Stimulated activated effector memory CD8-positive, alpha-beta T cell treated with anti-CD3 and anti-CD28 coated beads, Interleukin-12 subunit alpha, Interleukin-12 subunit beta, amount 100 ng/mL, for 72 hours (primary cell): ENCODE data around the gene STT3B.

Experiments
- ATAC-seq: fragments of 150-1000 bp; cut with Tn5 transposase; 2 replicates; pipeline ENCODE4 v1.10.0; 2021
- DNase-seq, 2 donors: peaks; one replicate each; pipeline ENCODE4 v3.0.0; 2021 to 2022; ENCODE audit warnings: low spot score in 2 of 2
- H3K27ac Mint-ChIP-seq: one replicate; pipeline ENCODE4 v1.8.0; 2022; ENCODE audit warnings: mild to moderate bottlenecking, mixed read lengths
- H3K36me3 Mint-ChIP-seq: one replicate; pipeline ENCODE4 v1.8.0; 2022; ENCODE audit warnings: mild to moderate bottlenecking, mixed read lengths
- H3K4me1 Mint-ChIP-seq: one replicate; pipeline ENCODE4 v1.8.0; 2022; ENCODE audit warnings: mixed read lengths
- H3K4me3 Mint-ChIP-seq: one replicate; pipeline ENCODE4 v1.8.0; 2022; ENCODE audit warnings: mild to moderate bottlenecking, mixed read lengths
- H3K9me3 Mint-ChIP-seq: one replicate; pipeline ENCODE4 v1.8.0; 2022; ENCODE audit warnings: mixed read lengths

The STT3B gene

DNA sequence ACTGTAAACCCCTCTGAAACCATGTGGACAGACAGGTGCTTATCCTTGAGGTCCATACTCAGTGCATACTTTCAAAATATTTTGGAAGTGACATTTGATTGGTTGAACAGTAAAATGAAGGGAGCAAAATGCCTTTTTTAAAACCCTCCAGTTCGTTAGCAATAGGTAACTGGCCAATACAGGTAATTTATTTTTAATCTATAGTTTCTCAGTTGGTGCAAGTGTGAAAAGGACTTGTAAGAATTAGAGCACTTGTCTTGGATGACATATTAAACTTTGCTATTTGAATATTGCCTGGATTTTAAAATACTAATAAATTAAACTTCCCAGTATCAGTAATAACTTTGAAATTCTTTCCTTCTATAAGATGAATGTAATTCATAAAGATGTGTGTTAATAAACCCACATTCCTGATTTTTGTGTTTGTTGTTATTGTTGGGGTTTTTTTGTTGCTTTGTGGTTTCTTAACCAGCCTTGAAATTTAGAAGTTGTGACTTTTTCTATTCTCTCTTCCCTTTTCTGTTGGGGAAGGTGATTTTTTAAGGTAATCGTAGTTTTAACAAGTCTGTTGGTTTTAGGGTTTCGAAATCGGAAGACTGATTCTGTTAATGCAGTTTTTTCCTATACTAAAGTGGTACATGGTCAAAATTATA, 90.0 kb downstream of the STT3B start:
- Mint-ChIP-seq H3K27ac (no peak overlapping the region), H3K4me3 (no peak overlapping the region), H3K4me1 (peaks cover 25% of the 10 kb centered on the region), H3K9me3 (no peaks in the 10 kb centered on the region), H3K36me3 (peaks cover 94% of the 10 kb centered on the region)
- DNase-seq (no peak), ATAC-seq (no peak)

DNA sequence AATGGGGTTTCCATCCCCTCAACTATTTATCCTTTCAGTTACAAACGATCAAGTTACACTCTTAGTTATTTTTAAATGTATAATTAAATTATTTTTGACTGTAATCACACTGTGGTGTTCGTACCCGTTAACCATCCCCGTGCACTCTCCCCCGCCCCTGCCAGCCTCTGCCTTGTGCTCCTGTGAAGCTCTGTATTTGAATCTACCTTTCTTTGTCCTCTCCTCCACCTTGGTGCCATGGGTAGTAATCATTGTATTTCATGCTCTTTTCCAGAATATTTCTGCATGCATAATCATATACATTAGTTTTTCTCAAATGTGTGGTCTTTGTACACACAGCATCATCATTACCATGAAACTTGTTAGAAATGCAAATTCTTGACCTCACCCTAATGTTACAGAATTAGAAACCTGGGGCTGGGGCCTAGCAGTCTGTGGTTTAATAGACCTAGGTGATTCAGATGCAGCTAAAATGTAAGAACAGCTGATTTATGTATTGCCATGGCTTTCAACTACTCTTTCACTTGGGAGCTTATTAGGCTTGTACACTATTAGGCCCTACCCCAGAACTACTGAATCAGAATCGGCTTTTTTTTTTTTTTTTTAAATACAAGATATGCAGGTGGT, 91.5 kb downstream of the STT3B start:
- H3K4me1 Mint-ChIP-seq, result peaks cover 25% of the 10 kb centered on the region
- H3K4me3 Mint-ChIP-seq, result no peak overlapping the region
- peaks cover 93% of the 10 kb centered on the region for H3K36me3 Mint-ChIP-seq
- ATAC-seq (no peak), DNase-seq (no peak)
- H3K27ac Mint-ChIP-seq, result no peak overlapping the region
- no peaks in the 10 kb centered on the region for H3K9me3 Mint-ChIP-seq

DNA sequence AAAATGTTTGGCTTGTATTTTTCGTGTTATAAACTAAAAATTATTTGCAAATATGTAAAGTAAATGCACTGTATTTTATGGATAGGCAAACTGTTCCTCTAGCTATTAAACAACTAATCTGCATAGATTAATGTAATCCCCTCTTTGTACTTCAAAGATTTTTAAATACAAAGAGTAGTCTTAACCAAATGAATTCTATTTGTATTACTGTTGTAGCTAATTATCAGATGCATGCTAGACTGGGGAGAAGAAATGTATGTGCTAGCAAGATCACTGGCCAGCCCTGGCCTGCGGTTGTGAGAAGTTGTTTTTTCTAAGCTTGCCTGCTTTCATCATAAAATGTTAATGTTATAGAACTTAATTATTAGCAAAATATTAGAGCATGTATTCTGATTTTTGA, 92.6 kb downstream of the STT3B start:
- peaks cover 25% of the 10 kb centered on the region for H3K4me1 Mint-ChIP-seq
- no peak overlapping the region for H3K27ac Mint-ChIP-seq
- no peak for DNase-seq
- no peaks in the 10 kb centered on the region for H3K9me3 Mint-ChIP-seq
- H3K36me3 Mint-ChIP-seq, result peaks cover 93% of the 10 kb centered on the region
- no peak overlapping the region for H3K4me3 Mint-ChIP-seq
- ATAC-seq, result no peak

DNA sequence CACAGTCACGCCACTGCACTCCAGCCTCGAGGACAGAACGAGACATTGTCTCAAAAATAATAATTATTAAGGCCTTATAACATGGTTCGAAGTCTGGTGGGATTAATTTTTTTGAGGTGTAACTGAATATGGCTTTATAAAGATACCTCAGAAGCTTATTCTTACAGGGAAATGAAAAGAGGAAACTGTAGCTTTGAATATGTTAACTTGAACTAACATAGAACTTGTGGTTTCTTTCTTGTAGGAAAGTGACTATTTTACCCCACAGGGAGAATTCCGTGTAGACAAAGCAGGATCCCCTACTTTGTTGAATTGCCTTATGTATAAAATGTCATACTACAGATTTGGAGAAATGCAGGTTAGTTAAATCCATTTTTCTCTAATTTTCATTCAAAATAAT, 96.3 kb downstream of the STT3B start:
- ATAC-seq (no peak), DNase-seq (no peak)
- H3K36me3 Mint-ChIP-seq, result peaks cover 93% of the 10 kb centered on the region
- H3K4me1 Mint-ChIP-seq, result peaks cover 15% of the 10 kb centered on the region
- H3K9me3 Mint-ChIP-seq, result no peaks in the 10 kb centered on the region
- H3K4me3 Mint-ChIP-seq, result no peak overlapping the region
- peak overlapping the region; percentile 14 for H3K27ac Mint-ChIP-seq

DNA sequence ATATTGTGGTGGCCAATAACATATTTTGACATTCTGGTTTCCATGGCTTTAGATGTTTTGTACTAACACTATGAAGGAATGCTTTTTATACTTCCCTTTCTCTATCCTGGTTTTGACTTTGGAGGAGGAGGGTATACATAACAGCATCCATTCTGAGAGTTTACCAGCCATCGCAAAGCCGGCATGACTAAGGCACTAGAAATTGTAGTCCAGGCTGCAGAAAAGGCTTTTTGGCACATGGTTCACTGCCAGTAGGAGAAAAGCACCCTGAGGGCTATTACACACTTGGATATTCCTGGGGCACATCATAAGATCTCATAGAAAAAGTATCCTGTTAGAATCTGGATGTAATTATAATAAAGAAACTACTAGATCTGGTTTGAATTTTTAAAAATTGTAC, 101.8 kb downstream of the STT3B start:
- Mint-ChIP-seq H3K9me3 (no peaks in the 10 kb centered on the region), H3K36me3 (peaks cover 67% of the 10 kb centered on the region), H3K4me1 (peaks cover 23% of the 10 kb centered on the region), H3K4me3 (no peak overlapping the region), H3K27ac (peak overlapping the region; percentile 11)
- no peak for DNase-seq
- no peak for ATAC-seq

DNA sequence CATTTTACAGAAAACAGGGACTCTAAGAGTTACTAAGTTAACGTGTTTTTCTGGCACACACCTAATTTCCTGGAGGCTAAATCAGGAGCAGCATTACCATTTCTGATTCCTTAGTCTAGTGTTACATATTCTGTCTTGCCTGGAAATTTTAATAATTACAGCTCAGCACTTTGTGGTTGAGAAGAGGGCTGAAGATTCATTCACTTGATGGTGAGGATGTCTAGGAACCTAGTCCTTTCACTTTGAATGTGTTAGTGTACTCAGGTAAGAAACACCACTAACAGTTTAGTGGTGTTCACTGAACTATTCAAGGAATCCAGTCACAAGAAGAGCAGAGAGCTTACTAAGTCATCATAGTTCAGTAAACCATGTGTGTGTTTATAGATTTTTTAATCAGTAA, 102.8 kb downstream of the STT3B start:
- peak; percentile 93 for ATAC-seq
- H3K9me3 Mint-ChIP-seq, result no peaks in the 10 kb centered on the region
- peak overlapping the region; percentile 45 for H3K27ac Mint-ChIP-seq
- DNase-seq, result no peak
- H3K4me1 Mint-ChIP-seq, result peaks cover 23% of the 10 kb centered on the region
- peaks cover 56% of the 10 kb centered on the region for H3K36me3 Mint-ChIP-seq
- H3K4me3 Mint-ChIP-seq, result no peak overlapping the region

DNA sequence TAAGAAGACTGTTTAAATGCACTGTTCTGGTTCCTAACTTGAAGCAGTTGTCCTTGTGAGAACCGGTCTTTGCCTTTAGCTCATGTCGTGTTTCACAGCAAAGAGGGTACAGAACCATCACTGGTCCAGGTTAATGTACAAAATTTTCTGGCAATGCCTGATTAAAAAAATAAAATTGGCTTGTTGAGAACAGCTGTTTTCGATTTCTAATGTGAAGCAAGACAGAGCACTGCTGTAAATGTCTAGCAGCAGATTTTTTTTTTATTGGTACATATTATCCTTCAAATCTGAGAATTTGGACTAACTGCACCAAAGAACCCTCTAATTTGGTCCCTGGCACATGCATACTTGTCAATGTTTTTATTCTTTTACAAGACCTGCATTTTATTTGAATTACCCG, 103.3 kb downstream of the STT3B start:
- no peak overlapping the region for H3K4me3 Mint-ChIP-seq
- H3K36me3 Mint-ChIP-seq, result peaks cover 51% of the 10 kb centered on the region
- no peaks in the 10 kb centered on the region for H3K9me3 Mint-ChIP-seq
- ATAC-seq, result no peak
- peaks cover 23% of the 10 kb centered on the region for H3K4me1 Mint-ChIP-seq
- peak overlapping the region; percentile 45 for H3K27ac Mint-ChIP-seq
- DNase-seq, result no peak

DNA sequence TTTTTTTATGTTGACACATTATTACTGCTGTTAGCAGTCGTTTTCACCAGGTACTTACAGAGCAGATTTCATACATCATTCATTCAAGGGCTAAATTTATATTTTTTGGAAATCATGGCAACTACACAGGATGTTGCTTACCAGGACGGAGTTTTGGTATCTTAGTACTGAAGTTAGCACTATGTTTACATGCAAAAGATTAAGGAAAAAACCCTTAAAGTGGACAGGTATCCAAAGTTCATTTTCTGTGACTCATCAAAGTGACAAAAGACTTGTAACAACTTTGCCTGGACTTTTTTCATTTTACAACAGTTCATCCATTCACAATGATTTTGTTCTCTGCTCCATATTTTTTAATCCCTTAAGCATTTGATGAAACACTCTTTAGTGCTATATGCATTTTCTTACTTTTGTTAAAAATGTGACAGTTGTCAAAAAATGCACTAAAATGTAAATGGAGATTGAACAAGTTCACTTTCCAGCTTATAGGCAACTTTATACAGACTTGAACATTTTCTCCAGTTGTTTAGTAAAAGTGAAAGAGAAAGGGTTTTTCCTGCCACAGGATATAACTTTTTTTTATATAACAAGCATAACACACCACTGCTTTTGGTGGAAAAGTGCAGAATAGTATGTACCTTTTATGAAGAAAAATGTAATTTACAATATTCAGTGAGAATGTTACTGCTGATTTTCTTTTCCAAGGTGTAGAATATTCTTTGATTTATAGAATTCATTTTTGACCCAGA, 104.1 kb downstream of the STT3B start:
- H3K9me3 Mint-ChIP-seq, result no peaks in the 10 kb centered on the region
- ATAC-seq (no peak), DNase-seq (no peak)
- H3K4me1 Mint-ChIP-seq, result peaks cover 23% of the 10 kb centered on the region
- H3K36me3 Mint-ChIP-seq, result peaks cover 43% of the 10 kb centered on the region
- peak overlapping the region; percentile 45 for H3K27ac Mint-ChIP-seq
- no peak overlapping the region for H3K4me3 Mint-ChIP-seq

DNA sequence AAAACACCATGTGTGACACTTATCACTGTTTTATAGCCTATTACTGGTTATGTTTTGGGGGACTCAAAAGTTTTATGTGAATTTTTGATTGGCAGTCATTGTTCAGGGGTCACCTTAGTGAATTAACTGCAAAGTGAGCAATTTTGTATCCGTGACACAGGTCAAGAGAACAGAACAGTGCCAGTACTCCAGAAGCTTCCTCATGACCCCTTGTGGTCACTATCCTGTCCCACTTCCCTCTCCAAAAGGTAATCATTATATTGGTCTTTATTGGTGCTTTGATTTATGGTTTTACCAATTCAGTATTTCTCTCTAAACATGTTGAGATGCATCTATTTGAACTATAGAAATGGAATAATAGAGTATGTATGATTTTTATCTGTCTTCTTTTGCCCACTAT, 107.1 kb downstream of the STT3B start:
- DNase-seq, result no peak
- H3K4me1 Mint-ChIP-seq, result peaks cover 17% of the 10 kb centered on the region
- H3K9me3 Mint-ChIP-seq, result no peaks in the 10 kb centered on the region
- no peak overlapping the region for H3K27ac Mint-ChIP-seq
- no peak for ATAC-seq
- no peak overlapping the region for H3K4me3 Mint-ChIP-seq
- peaks cover 27% of the 10 kb centered on the region for H3K36me3 Mint-ChIP-seq

DNA sequence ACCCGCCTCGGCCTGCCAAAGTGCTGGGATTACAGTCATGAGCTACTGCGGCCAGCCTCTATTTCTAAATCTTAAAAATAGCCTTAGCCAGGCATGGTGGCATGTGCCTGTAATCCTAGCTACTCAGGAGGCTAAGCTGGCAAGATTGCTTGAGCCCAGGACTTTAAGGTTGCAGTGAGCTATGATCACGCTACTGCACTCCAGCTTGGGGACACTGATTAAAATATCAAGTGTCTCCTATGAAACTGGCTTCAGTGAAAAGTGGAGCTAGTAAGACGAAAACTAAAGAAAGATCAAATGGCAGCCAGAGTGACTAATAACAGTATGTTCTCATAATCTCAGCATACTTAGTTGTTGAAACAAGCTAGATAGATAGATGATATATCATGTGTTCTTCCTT, 112.5 kb downstream of the STT3B start:
- Mint-ChIP-seq H3K4me3 (no peak overlapping the region), H3K36me3 (peaks cover 26% of the 10 kb centered on the region), H3K27ac (no peak overlapping the region), H3K4me1 (no peaks in the 10 kb centered on the region), H3K9me3 (peaks cover 16% of the 10 kb centered on the region)
- DNase-seq (no peak), ATAC-seq (no peak)

DNA sequence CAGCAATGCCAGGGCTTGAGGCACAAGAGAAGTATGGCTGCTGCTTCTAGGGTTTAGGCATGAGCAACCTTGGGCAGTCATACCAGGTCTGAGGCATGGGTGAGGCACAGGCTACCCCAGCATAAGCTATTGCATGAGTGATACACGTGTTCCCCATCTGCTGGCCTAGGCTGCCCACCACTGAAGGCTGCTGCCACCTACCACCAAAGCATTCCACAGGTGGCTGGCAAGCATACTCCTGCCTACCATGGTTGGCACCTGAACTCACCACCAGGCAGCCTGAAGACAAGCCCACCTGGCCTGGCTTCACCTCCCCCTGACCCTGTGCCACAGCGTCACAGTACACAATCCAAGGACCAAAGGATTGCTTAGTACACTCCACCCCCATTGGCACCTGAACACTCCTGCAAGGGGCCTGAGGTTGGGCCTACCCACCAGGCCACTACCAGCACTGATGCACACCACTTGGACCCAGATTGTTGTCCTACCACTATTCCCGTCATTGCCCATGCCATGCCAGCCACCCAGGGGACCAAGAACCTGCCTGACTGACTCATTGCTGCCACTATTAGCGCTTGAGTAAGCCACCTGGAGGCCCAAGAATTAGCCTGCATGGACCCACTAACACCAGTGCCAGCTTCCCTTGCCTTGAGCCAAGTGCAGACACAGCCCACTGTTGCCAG, 115.7 kb downstream of the STT3B start:
- DNase-seq (no peak), ATAC-seq (no peak)
- Mint-ChIP-seq H3K9me3 (peaks cover 42% of the 10 kb centered on the region), H3K36me3 (peaks cover 36% of the 10 kb centered on the region), H3K4me3 (no peak overlapping the region), H3K4me1 (no peaks in the 10 kb centered on the region), H3K27ac (no peak overlapping the region)

DNA sequence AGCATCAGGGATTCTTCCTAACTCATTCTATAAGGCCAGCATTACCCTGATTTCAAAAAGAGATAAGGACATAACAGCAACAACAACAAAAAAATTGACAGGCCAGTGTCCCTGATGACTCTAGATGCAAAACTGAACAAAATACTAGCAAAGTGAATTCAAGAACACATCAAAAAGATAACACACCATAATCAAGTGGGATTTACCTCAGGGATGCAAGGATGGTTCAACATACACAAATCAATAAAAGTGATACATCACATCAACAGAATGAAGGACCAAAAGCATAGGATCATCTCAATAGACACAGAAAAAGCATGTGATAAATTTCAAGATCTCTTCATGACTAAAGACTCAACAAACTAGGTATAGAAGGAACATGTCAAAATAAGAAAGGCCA, 119.6 kb downstream of the STT3B start:
- Mint-ChIP-seq H3K9me3 (peaks cover 73% of the 10 kb centered on the region), H3K4me3 (no peak overlapping the region), H3K27ac (no peak overlapping the region), H3K36me3 (peaks cover 25% of the 10 kb centered on the region), H3K4me1 (no peaks in the 10 kb centered on the region)
- no peak for DNase-seq
- no peak for ATAC-seq

DNA sequence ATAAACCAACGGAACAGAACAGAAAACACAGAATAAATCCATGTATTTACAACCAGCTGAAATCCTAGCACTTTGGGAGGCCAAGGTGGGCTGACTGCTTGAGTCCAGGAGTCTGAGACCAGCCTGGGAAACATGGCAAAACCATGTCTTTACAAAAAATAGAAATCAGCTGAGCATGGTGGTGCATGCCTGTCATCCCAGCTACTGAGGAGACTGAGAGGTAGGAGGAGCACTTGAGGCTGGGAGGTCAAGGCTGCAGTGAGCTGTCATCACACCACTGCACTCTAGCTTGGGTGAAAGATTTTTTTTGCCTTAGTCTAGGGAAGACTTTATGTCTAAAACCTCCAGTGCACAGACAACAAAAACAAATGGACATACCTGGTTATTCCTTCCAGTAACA, 120.7 kb downstream of the STT3B start:
- no peak overlapping the region for H3K4me3 Mint-ChIP-seq
- peaks cover 19% of the 10 kb centered on the region for H3K36me3 Mint-ChIP-seq
- no peak overlapping the region for H3K27ac Mint-ChIP-seq

DNA sequence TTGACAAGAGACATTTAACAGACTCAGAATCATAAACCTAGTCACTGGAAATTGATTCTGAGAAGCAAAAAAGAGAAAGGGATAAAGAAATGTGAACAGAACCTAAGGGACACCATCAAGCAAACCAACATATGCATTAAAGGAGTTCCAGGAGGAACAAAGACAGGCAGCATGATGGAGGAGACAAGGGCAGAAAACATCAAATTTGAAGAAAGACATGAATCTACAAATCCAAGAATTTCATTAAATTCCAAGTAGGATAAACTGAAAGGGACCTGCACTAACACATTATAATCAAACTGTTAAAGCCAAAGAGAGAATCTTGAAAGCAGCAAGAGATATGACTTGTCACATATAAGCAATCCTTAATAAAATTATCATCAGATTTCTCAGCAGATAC, 122.3 kb downstream of the STT3B start:
- ATAC-seq, result no peak
- DNase-seq, result no peak
- Mint-ChIP-seq H3K9me3 (peaks cover 74% of the 10 kb centered on the region), H3K27ac (no peak overlapping the region), H3K36me3 (peaks cover 9% of the 10 kb centered on the region), H3K4me1 (no peaks in the 10 kb centered on the region), H3K4me3 (no peak overlapping the region)

More for the DNA sequence above, 120.7 kb downstream of the STT3B start:
- DNase-seq (no peak), ATAC-seq (no peak)
- peaks cover 79% of the 10 kb centered on the region for H3K9me3 Mint-ChIP-seq
- no peaks in the 10 kb centered on the region for H3K4me1 Mint-ChIP-seq

DNA sequence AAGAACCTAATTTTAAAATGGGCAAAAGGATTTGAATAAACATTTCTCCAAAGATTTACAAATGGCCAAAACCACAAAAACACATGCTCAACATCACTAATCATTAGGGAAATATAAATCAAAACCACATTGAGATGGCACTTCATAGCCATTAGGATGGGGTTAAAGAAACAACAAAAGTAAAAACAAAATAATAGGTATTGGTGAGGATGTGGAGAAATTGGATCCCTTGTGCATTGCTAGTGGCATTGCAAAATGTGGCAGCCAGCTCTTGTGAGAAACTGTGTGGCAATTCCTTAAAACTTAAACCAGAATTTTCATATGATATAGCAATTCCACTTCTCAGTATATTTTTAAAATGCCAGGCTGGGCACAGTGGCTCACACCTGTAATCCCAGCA, 126.5 kb downstream of the STT3B start:
- Mint-ChIP-seq H3K27ac (no peak overlapping the region), H3K36me3 (no peaks in the 10 kb centered on the region)

More for the DNA sequence above, 126.5 kb downstream of the STT3B start:
- H3K4me3 Mint-ChIP-seq, result no peak overlapping the region
- H3K4me1 Mint-ChIP-seq, result no peaks in the 10 kb centered on the region
- DNase-seq, result no peak
- H3K9me3 Mint-ChIP-seq, result peaks cover 39% of the 10 kb centered on the region
- no peak for ATAC-seq
